NCI-H345 treated with DMSO at 0.1 percent for 48 hours (cell line): ENCODE data around the gene CACNA1I.
"Not testable (repeated sequence)": the region's sequence is repeated elsewhere in the genome, so short reads cannot be mapped to it uniquely, and the experiment has no call there.

ENCODE experiments used
- DNase-seq: peaks from one replicate; lab custom pipeline; 2025; ENCODE audit not compliant: unreplicated experiment; lab: John Stamatoyannopoulos, UW

Gene CACNA1I

DNA sequence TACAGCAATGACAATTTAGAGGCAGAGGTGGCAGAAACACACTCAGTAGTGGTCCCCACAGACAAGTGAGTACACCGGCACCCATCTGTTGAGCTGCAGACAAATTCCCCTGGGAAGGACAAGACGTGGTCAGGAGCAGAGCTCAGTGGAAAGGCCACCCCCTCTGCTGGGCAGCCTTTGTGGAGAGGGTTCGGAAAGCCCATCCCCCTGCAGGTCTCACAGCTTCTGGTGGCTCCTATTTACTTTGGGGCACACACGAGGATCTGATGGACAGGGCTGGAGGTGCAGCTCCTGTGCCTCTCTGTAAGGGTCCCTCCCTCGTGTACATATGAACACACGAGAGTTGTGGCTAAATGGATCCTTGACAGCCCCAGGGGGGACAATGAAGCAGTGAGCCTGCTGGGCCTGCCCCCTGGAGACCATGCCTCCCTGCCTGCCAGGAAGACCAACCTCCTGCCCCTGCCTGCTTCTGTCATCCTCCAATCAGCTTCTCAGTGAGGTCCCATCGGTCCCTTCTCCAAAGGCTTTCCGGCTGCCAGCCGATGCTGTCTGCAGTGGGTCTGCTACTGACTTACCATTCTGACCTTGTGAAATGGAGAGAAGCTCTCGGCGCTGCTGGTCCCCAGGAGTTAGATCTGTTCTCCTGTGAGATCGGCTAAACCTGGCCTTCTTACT lies 161.5 kb downstream of the CACNA1I start:
- DNase-seq = no peak

DNA sequence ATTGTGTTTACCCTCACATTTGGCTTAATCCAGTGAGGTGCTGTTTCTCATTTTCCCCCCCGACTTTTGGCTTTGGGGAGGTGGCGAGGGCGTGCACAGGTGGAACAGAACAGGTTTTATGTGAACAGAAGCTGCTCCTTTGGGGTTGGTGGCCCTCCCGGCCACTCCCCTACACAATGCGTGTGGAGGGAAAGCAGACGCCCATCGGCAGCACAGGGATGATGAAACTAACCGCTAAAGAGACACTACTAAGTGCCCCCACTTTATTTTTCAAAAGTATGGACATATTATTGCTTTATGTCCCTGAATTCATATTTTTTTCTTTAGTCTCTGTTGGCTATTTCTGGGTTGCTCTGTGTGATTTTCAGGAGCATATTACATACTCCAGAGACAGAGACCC lies 162.1 kb downstream of the CACNA1I start:
- DNase-seq = no peak

DNA sequence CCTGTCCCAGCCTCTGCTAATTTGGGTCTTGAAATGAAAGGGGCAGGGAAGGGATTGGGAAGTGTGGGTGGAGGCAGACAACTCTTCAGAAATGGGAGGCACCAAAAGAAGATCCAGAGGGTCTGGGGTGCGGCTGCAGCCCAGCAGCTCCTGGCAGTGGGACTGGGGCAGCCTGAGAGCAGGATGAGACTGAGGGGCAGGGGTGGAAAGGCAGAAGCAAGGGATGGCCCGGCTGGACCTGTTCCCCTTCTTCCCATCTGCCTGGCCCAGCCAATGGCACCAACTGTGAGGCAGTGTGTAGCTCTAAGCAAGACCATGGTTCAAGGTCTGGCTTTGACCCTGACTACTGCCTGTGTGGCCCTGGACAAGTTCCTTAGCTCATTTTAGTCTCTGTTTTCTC lies 162.6 kb downstream of the CACNA1I start:
- no peak for DNase-seq

DNA sequence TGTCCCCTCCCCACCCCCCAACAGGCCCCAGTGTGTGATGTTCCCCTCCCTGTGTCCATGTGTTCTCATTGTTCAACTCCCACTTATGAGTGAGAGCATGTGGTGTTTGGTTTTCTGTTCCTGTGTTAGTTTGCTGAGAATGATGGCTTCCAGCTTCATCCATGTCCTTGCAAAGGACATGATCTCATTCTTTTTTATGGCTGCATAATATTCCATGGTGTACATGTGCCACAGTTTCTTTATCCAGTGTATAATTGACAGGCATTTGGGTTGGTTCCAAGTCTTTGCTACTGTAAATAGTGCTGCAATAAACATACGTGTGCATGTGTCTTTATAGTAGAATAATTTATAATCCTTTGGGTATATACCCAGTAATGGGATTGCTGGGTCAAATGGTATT lies 163.5 kb downstream of the CACNA1I start:
- not testable (repeated sequence) for DNase-seq

DNA sequence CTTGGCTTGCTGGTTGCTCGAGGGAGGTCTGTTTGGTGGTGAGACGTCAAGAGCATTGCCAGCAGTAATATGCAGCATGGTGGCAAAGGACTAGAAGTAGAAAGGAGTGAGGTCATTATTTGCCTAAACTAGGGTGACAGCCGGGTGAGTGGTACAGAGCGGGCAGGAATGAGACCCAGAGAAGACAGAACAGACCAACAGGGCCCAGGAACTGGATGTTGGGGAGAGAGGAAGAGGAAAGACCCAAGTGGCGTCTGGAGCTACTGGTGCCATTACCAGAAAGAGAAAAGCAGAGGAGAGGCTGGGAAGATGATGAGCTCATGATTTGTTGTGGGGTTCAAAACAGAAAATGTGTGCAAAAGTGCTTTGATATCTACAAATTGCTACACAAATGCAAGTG lies 164.3 kb downstream of the CACNA1I start:
- no peak for DNase-seq

DNA sequence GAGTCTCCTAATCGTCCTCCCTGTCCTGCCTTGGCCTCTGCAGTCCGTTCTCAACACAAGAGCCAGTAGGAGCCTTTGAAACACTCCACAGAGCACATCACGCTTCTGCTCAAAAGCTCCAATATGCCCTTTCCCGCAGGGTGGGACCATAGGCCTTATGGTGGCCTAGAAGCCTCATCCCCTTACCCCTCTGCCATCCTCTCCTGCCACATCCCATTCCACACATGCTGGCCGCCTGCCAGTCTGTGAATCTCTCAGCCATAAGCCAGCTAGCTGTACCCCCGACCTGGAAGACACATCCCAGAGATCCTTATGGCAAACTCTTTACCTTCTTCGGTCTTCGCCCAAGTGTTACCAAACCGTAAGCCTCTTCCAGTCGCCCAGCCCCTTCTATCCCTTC lies 165.2 kb downstream of the CACNA1I start:
- no peak for DNase-seq

DNA sequence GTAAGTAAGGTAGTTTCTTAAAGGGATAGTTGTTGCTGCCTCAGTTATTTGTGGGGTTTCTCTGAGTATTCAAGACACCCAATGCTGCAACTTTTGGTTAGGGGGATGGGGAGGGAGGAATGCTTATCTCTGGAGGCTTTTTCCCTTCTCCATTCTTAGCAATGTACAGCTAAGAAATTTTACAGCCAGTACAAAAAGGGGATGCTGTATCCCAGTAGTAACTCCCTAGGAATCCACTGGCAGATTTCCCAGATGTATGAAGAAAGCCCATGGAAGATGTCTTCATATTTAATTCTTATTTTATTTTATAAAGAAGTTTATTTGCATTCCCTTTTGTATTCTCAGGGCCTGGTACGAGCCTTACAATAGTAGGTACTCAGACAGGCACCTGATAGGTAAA lies 168.2 kb downstream of the CACNA1I start:
- no peak for DNase-seq
